B cell (primary cell): Measurements from ENCODE around the gene CCHCR1. TPM values are rescaled to one million over a fixed set of nuclear protein-coding genes. Genes with fewer than 3 reads are reported as not detected.

Source experiments
- ATAC-seq: fragments of 200-7000 bp; cut with Tn5 transposase; one replicate; pipeline ENCODE4 v1.10.0; 2021; ENCODE audit warnings: low read depth, mild to moderate bottlenecking, moderate number of reproducible peaks, moderate library complexity
- CTCF ChIA-PET: fragments of 350-600 bp; sonication (Branson Sonifier 250); formaldehyde crosslinking; loops from one replicate; lab custom pipeline; 2021; ENCODE audit warnings: antibody characterized with exemption, inconsistent platforms; lab: Charles Lee
- POLR2A ChIA-PET: fragments of 350-600 bp; sonication (Branson Sonifier 250); formaldehyde crosslinking; loops from one replicate; lab custom pipeline; 2021; ENCODE audit warnings: antibody characterized with exemption; lab: Charles Lee
- DNase-seq: peaks from one replicate; pipeline ENCODE4 v3.0.0; 2013
- H2AFZ ChIP-seq: 2 replicates; pipeline ENCODE4 v1.6.1; 2012; ENCODE audit warnings: mild to moderate bottlenecking, low read depth, low read length; ENCODE audit not compliant: insufficient read depth, poor library complexity, severe bottlenecking
- H3K27ac ChIP-seq, 2 donors: 1 replicate in 1 of 2; 2 replicates in 1 of 2; pipeline ENCODE4 v1.5.1; 2012 to 2013; ENCODE audit warnings: low read length in 2 of 2, mild to moderate bottlenecking in 2 of 2, moderate library complexity in 1 of 2
- H3K27me3 ChIP-seq, 4 experiments: fragments of 200-600 bp in 1 of 4; sonication (generic) in 1 of 4; replicated peaks in 1 of 4; 1 replicate in 2 of 4; 2 replicates in 2 of 4; pipeline versions ENCODE4 v1.6.1 to v1.7.0; 2013 to 2016; ENCODE audit warnings: low read length in 3 of 4, mild to moderate bottlenecking in 2 of 4, mixed read lengths in 1 of 4, moderate library complexity in 1 of 4; ENCODE audit not compliant: insufficient read depth in 4 of 4, control insufficient read depth in 3 of 4; ENCODE audit errors: control extremely low read depth in 1 of 4
- H3K36me3 ChIP-seq, 2 experiments: replicated peaks in 1 of 2; 1 replicate in 1 of 2; 2 replicates in 1 of 2; pipeline versions ENCODE4 v1.6.1 to v1.7.1; 2013; ENCODE audit warnings: low read length in 1 of 2; ENCODE audit not compliant: insufficient read depth in 2 of 2, control insufficient read depth in 1 of 2; ENCODE audit errors: control extremely low read depth in 1 of 2, extremely low read depth in 1 of 2
- H3K4me1 ChIP-seq, 2 donors: fragments of 200-600 bp in 1 of 2; sonication (generic) in 1 of 2; 1 replicate in 1 of 2; 2 replicates in 1 of 2; pipeline versions ENCODE4 v1.5.1 to v1.6.1; 2013 to 2017; ENCODE audit warnings: low read length in 2 of 2; ENCODE audit not compliant: control insufficient read depth in 2 of 2, insufficient read depth in 2 of 2
- H3K4me2 ChIP-seq: replicated peaks from 2 replicates; pipeline ENCODE3; 2012; ENCODE audit warnings: mild to moderate bottlenecking, low read depth, low read length; ENCODE audit not compliant: poor library complexity, severe bottlenecking
- H3K4me3 ChIP-seq, 5 experiments: fragments of 200-600 bp in 1 of 5; sonication (generic) in 1 of 5; 1 replicate in 3 of 5; 2 replicates in 2 of 5; pipeline versions ENCODE4 v1.5.1 to v1.7.0; 2011 to 2016; ENCODE audit warnings: low read length in 4 of 5, mild to moderate bottlenecking in 4 of 5, low read depth in 2 of 5, control low read depth in 1 of 5, moderate library complexity in 1 of 5; ENCODE audit not compliant: insufficient read depth in 1 of 5; ENCODE audit errors: control extremely low read depth in 1 of 5, extremely low read depth in 1 of 5
- H3K79me2 ChIP-seq: fragments of 200-600 bp; sonication (generic); one replicate; pipeline ENCODE4 v1.6.0; 2016; ENCODE audit warnings: low read length; ENCODE audit not compliant: control insufficient read depth, insufficient read depth
- H3K9ac ChIP-seq: fragments of 200-600 bp; sonication (generic); 2 replicates; pipeline ENCODE4 v1.6.1; 2017; ENCODE audit warnings: mild to moderate bottlenecking, low read length, moderate library complexity
- H3K9me3 ChIP-seq, 3 donors: one replicate each; pipeline versions ENCODE4 v1.6.1 to v1.7.1; 2013; ENCODE audit warnings: low read length in 2 of 3; ENCODE audit not compliant: control insufficient read depth in 2 of 3, insufficient read depth in 1 of 3; ENCODE audit errors: control extremely low read depth in 1 of 3
- H4K20me1 ChIP-seq: 2 replicates; pipeline ENCODE4 v1.6.0; 2012; ENCODE audit warnings: mild to moderate bottlenecking, low read length; ENCODE audit not compliant: insufficient read depth, control insufficient read depth, poor library complexity, severe bottlenecking
- H3K27ac Mint-ChIP-seq: one replicate; pipeline ENCODE4 v1.8.0; 2021; ENCODE audit warnings: mixed read lengths
- H3K27me3 Mint-ChIP-seq: one replicate; pipeline ENCODE4 v1.8.0; 2021; ENCODE audit warnings: mixed read lengths
- H3K4me1 Mint-ChIP-seq: one replicate; pipeline ENCODE4 v1.8.0; 2021; ENCODE audit warnings: mixed read lengths
- H3K4me3 Mint-ChIP-seq: one replicate; pipeline ENCODE4 v1.8.0; 2021; ENCODE audit warnings: mixed read lengths
- H3K9me3 Mint-ChIP-seq: one replicate; pipeline ENCODE4 v1.8.0; 2022; ENCODE audit warnings: mixed read lengths; ENCODE audit not compliant: insufficient read depth
- EZH2 ChIP-seq: IDR thresholded peaks from 2 replicates; pipeline ENCODE4 v1.6.1; 2012; ENCODE audit warnings: borderline replicate concordance, low read depth, mild to moderate bottlenecking, moderate library complexity, low read length; ENCODE audit not compliant: insufficient read depth, poor library complexity, severe bottlenecking
- WGBS: methylation state at CpG from one replicate; pipeline ENCODE4 v1.1.5; 2013; ENCODE audit warnings: missing lambda C conversion rate; ENCODE audit not compliant: insufficient coverage; 5-methylcytosine and 5-hydroxymethylcytosine counted together
- intact Hi-C: fragments of 100-400 bp; cut with micrococcal nuclease; formaldehyde crosslinking; loops from one replicate; pipeline ENCODE4 v1.10.0; 2022
- polyA plus RNA-seq: library from polyadenylated mRNA; depleted of rRNA; stranded (reverse); fragments of >200 nt; gene quantifications from 2 replicates; pipeline ENCODE4 v1.2.3, GENCODE V29; 2012
- total RNA-seq, 2 donors: library from RNA; stranded (reverse); fragments of 120-200 nt in 1 of 2; gene quantifications; 1 replicate in 1 of 2; 2 replicates in 1 of 2; pipeline versions ENCODE4 v1.2.3 to v1.2.4, GENCODE V29; 2013 to 2022
- TF ChIP-seq, protein P1 (sequence below): fragments of 200-600 bp; IDR thresholded peaks from one replicate; pipeline ENCODE4 v1.8.0; 2022; ENCODE audit warnings: antibody characterized with exemption, mild to moderate bottlenecking

CCHCR1 gene
- total and polyA plus RNA-seq, 2 donors (not counting 1 experiment from before 2014, with no cell fraction given): 17.0 to 34.7 TPM

DNA sequence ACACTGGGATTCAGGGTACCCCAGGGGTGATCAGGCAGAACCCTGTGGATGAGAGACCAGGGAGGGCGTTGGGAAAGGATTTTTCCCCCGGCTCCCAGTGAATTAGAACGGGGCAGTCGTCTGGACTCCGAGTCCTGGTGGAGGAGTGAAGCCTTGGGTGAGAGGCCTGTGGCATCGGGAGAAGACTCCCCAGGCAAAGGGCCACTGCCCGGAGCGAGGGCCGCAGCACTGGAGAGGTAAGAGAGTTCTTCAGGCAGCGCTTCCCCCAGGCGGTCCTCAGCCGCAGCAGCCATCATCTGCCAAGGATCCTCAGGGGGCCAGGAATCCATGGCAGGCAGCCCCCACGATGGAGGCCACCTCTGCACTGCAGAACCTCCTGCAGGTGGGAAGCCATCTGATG lies 45.9 kb downstream of the CCHCR1 start:
- Histone ChIP-seq H3K36me3 (no peaks in the 10 kb centered on the region), H2AFZ (no peak overlapping the region), H3K27ac (no peak overlapping the region), H3K4me2 (no peak overlapping the region), H3K79me2 (no peaks in the 10 kb centered on the region), H3K4me1 (peaks cover 0 to 6% of the 10 kb centered on the region in 2 donors), H3K9ac (no peak overlapping the region), H3K27me3 (peaks cover 0 to 13% (median 3%) of the 10 kb centered on the region in 4 experiments), H3K9me3 (no peaks in the 10 kb centered on the region), H3K4me3 (no peak overlapping the region), H4K20me1 (no peaks in the 10 kb centered on the region)
- ATAC-seq (no peak), DNase-seq (no peak)
- ChIA-PET CTCF (interaction anchor here (1.0 to 1.2 kb wide), 3 partner anchors 9 to 255 kb away, joined by 3 to 4 read pairs (median 3); no protein-coding TSS in a partner anchor), POLR2A (no interaction called here)
- Mint-ChIP-seq H3K9me3 (no peaks in the 10 kb centered on the region), H3K4me3 (no peak overlapping the region), H3K4me1 (peaks cover 5% of the 10 kb centered on the region), H3K27me3 (peaks cover 40% of the 10 kb centered on the region), H3K27ac (no peak overlapping the region)
- TF ChIP-seq, protein P1, sequence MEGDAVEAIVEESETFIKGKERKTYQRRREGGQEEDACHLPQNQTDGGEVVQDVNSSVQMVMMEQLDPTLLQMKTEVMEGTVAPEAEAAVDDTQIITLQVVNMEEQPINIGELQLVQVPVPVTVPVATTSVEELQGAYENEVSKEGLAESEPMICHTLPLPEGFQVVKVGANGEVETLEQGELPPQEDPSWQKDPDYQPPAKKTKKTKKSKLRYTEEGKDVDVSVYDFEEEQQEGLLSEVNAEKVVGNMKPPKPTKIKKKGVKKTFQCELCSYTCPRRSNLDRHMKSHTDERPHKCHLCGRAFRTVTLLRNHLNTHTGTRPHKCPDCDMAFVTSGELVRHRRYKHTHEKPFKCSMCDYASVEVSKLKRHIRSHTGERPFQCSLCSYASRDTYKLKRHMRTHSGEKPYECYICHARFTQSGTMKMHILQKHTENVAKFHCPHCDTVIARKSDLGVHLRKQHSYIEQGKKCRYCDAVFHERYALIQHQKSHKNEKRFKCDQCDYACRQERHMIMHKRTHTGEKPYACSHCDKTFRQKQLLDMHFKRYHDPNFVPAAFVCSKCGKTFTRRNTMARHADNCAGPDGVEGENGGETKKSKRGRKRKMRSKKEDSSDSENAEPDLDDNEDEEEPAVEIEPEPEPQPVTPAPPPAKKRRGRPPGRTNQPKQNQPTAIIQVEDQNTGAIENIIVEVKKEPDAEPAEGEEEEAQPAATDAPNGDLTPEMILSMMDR: no peak
- no peak for TF ChIP-seq EZH2
- WGBS: 87% methylated on average over 13 of the region's 13 CpGs
- intact Hi-C loops: no loop called here

DNA sequence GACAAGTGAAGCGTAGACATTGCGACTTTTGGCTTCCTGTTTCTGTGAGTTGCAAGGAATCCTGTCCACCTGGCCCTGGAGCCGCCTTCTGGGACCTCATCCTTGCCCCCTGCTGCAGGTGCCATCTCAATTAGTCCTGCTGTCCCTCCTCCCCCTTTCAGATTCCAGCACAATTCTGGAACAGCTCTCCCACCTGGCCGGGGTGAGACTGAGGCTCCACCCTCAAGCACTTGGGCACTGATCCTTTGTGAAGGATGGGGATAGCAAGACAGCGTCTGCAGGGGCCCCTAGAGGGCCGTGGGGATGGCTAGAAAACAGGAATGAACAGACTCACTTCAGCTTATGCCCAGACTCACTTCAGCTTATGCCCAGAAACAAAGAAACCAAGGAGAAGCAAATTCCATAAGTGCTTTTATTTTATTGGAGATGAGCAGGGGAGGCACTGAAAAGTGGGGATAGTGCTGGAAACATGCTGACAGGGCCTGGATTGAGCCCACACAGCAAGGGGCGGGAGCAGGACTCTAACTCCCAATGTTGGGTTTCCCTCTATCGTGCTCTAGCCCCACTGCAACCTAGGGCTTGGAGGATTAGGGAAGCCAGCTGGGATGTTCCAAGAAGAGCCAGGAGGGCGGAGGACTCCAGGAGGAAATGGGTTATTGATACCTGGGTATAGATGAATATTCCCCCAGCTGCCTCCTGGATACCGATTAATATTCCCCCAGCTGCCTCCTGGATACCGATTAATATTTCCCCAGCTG lies 46.6 kb downstream of the CCHCR1 start:
- Histone ChIP-seq H3K4me1 (peaks cover 0 to 6% of the 10 kb centered on the region in 2 donors), H3K9me3 (no peaks in the 10 kb centered on the region), H2AFZ (no peak overlapping the region), H3K27me3 (peaks cover 0 to 13% (median 3%) of the 10 kb centered on the region in 4 experiments), H3K27ac (no peak overlapping the region), H3K4me2 (no peak overlapping the region), H3K4me3 (no peak overlapping the region), H3K9ac (no peak overlapping the region), H4K20me1 (no peaks in the 10 kb centered on the region), H3K79me2 (no peaks in the 10 kb centered on the region), H3K36me3 (no peaks in the 10 kb centered on the region)
- 93% methylated on average over 5 of the region's 11 CpGs for WGBS
- ChIA-PET POLR2A (no interaction called here), CTCF (no interaction called here)
- Mint-ChIP-seq H3K4me1 (peaks cover 5% of the 10 kb centered on the region), H3K27ac (no peak overlapping the region), H3K27me3 (peaks cover 36% of the 10 kb centered on the region), H3K9me3 (no peaks in the 10 kb centered on the region), H3K4me3 (no peak overlapping the region)
- TF ChIP-seq, protein P1: no peak
- TF ChIP-seq EZH2: no peak
- DNase-seq (no peak), ATAC-seq (no peak)
- intact Hi-C loops: no loop called here
